Erythroblast (primary cell): ENCODE results near the gene PBX1.

ENCODE experiments used
- GATA1 ChIP-seq: IDR thresholded peaks from 2 replicates; pipeline ENCODE4 v1.6.1; 2011; ENCODE audit warnings: low read depth, mild to moderate bottlenecking, control low read depth, low read length, moderate library complexity
- POLR2A ChIP-seq: IDR thresholded peaks from 2 replicates; pipeline ENCODE4 v1.6.1; 2011; ENCODE audit warnings: mild to moderate bottlenecking, low read length

DNA sequence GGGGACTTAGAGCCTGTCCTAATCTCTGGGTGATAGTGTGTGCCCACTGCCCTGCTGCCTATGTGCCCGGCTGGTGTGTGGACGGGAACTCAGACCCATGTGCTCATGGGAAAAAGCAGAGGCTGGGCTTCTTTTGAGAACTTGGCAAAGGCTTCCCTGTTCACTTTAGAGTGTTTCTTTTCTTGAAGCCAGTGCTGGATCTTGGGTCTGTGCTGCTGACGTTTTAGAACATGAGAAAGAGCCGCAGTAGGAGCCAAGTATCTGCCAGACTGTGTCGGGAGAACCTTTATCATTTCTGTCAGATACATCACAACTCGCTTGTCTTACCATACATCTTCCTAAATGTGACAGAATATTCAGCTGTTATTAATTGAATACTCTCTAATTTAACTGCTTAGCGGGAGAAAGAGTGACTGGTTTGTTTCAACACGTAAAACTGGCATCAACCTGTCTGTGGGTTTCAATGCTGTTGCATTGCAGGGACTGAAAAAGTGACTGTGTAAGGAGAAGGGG is 195.2 kb downstream of the PBX1 start:
- TF ChIP-seq POLR2A = no peak
- no peak for TF ChIP-seq GATA1
